ENCODE results near the gene ZSWIM7. TPM values are rescaled to one million over a fixed set of nuclear protein-coding genes. Genes with fewer than 3 reads are reported as not detected.

The ZSWIM7 gene
- total RNA-seq, 1 experiment from 2014 or later, result 37.8 TPM

DNA sequence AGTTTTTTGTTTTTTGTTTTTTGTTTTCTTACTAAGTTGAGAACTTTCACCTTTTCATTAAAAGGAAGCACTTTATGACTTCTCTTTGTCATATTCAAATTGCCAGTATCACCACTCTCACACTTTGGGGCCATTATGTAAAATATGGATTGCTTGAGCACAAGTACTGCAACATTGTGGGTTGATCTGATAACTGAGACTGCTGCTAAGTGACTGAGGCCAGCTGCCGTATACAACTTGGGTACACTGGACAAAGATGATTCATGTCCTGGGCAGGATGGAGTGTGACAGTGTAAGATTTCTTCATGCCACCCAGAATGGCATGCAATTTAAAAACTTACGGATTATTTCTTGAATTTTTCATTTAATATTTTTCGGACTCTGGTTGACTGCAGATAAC is 7.9 kb upstream of the ZSWIM7 start:
- DNase-seq, result no peak
- Histone ChIP-seq H3K18ac (ENCODE audit: insufficient read length, low read depth, low read length) (no peak overlapping the region), H4K91ac (ENCODE audit: insufficient read length, low read depth, low read length) (no peak overlapping the region), H3T11ph (ENCODE audit: low read length) (no peak overlapping the region), H3K4me1 (ENCODE audit: insufficient read depth, low read length) (no peaks in the 10 kb centered on the region), H2BK5ac (ENCODE audit: insufficient read length, low read length) (no peak overlapping the region), H2AK5ac (ENCODE audit: insufficient read length, low read length) (no peak overlapping the region), H4K20me1 (ENCODE audit: control insufficient read depth, insufficient read depth, insufficient read length) (no peaks in the 10 kb centered on the region), H3K79me2 (ENCODE audit: insufficient read depth, low read length) (no peaks in the 10 kb centered on the region), H3K56ac (ENCODE audit: insufficient read length, low read depth, low read length) (no peak overlapping the region), H2BK12ac (ENCODE audit: insufficient read length, low read depth, low read length) (no peak overlapping the region), H3K27me3 (ENCODE audit: insufficient read depth, low read length) (no peaks in the 10 kb centered on the region), H3K4ac (ENCODE audit: low read depth, low read length) (no peak overlapping the region), H3K79me1 (ENCODE audit: insufficient read depth, low read depth, low read length, poor library complexity, severe bottlenecking) (no peaks in the 10 kb centered on the region), H2AFZ (ENCODE audit: low read length) (no peak overlapping the region), H4K8ac (replicated peaks; ENCODE audit: insufficient read length, low read depth, low read length) (no peak overlapping the region), H3K23me2 (ENCODE audit: insufficient read length, low read depth, low read length, poor library complexity, severe bottlenecking) (no peaks in the 10 kb centered on the region), H3K14ac (ENCODE audit: insufficient read depth, low read length) (no peak overlapping the region), H2BK120ac (ENCODE audit: low read depth, low read length, poor library complexity, severe bottlenecking) (no peak overlapping the region), H2BK15ac (ENCODE audit: low read depth, low read length) (no peak overlapping the region), H3K23ac (ENCODE audit: insufficient read length, low read depth, low read length) (no peak overlapping the region), H3K9me3 (ENCODE audit: control insufficient read depth, low read depth, low read length) (no peaks in the 10 kb centered on the region), H4K5ac (ENCODE audit: insufficient read length, low read depth, low read length) (no peak overlapping the region), H2BK20ac (ENCODE audit: low read depth, low read length, poor library complexity, severe bottlenecking) (no peak overlapping the region), H3K9ac (ENCODE audit: extremely low read depth, insufficient read length, low read length) (no peak overlapping the region), H3K4me2 (ENCODE audit: insufficient read depth, insufficient read length, low read length) (no peak overlapping the region), H3K27ac (ENCODE audit: insufficient read length, low read depth, low read length) (no peak overlapping the region)
- Mint-ChIP-seq H3K9me3 (no peaks in the 10 kb centered on the region), H3K36me3 (ENCODE audit: insufficient read depth in 1 of 3, low read depth in 3 of 3) (peaks cover 52 to 93% (median 81%) of the 10 kb centered on the region in 3 experiments), H3K4me3 (no peak overlapping the region), H3K4me1 (peaks cover 0 to 4% of the 10 kb centered on the region in 2 experiments; a peak in 3 of 4 replicates), H3K27ac (no peak overlapping the region), H3K27me3 (ENCODE audit: low read depth) (no peaks in the 10 kb centered on the region)
- TF ChIP-seq, protein P1, sequence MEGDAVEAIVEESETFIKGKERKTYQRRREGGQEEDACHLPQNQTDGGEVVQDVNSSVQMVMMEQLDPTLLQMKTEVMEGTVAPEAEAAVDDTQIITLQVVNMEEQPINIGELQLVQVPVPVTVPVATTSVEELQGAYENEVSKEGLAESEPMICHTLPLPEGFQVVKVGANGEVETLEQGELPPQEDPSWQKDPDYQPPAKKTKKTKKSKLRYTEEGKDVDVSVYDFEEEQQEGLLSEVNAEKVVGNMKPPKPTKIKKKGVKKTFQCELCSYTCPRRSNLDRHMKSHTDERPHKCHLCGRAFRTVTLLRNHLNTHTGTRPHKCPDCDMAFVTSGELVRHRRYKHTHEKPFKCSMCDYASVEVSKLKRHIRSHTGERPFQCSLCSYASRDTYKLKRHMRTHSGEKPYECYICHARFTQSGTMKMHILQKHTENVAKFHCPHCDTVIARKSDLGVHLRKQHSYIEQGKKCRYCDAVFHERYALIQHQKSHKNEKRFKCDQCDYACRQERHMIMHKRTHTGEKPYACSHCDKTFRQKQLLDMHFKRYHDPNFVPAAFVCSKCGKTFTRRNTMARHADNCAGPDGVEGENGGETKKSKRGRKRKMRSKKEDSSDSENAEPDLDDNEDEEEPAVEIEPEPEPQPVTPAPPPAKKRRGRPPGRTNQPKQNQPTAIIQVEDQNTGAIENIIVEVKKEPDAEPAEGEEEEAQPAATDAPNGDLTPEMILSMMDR (conservative IDR thresholded peaks at IDR 0.05), result no peak
- no CpG with 5 or more reads among the region's 3 CpGs for WGBS (ENCODE audit: extremely low coverage, insufficient read length, low lambda C conversion rate)
